ENCODE results near the gene CDCA8. TPM values are rescaled to one million over a fixed set of nuclear protein-coding genes. Genes with fewer than 3 reads are reported as not detected.

Gene CDCA8
- total RNA-seq, 1 experiment from 2014 or later = 48.5 TPM

DNA sequence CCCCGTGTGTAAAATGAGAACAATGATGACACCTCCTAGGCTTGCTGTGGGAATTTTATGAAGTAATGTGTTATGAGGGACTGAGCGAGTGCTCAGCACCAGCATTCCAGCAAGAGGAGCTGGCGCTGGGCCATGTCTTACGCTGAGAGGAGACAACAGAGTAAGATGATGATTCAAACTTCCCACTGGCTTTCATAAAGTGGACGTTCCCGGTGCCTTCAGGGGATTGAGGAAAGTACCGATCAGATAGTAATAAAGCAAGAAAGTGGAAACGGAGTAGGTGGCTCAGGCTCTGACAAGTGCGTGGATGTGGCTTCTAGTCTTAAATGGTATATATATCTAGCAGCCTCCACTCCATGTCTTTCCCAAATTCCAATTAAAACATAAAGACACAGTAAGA lies 48.8 kb downstream of the CDCA8 start:
- H3K4ac ChIP-seq (ENCODE audit: low read depth, low read length) = no peak overlapping the region
- Mint-ChIP-seq H3K27ac (no peak overlapping the region), H3K36me3 (ENCODE audit: insufficient read depth in 1 of 3, low read depth in 3 of 3) (no peaks in the 10 kb centered on the region), H3K4me1 (peaks cover 0 to 4% of the 10 kb centered on the region in 2 experiments; a peak in 2 of 4 replicates), H3K9me3 (no peaks in the 10 kb centered on the region), H3K4me3 (no peak overlapping the region), H3K27me3 (ENCODE audit: low read depth) (peaks cover 58% of the 10 kb centered on the region)
- no peak overlapping the region for H4K5ac ChIP-seq (ENCODE audit: insufficient read length, low read depth, low read length)
- H3K79me1 ChIP-seq (ENCODE audit: insufficient read depth, low read depth, low read length, poor library complexity, severe bottlenecking) = no peaks in the 10 kb centered on the region
- H3K4me2 ChIP-seq (ENCODE audit: insufficient read depth, insufficient read length, low read length) = no peak overlapping the region
- H4K20me1 ChIP-seq (ENCODE audit: control insufficient read depth, insufficient read depth, insufficient read length) = no peaks in the 10 kb centered on the region
- no peak overlapping the region for H3K18ac ChIP-seq (ENCODE audit: insufficient read length, low read depth, low read length)
- no peak overlapping the region for H2BK12ac ChIP-seq (ENCODE audit: insufficient read length, low read depth, low read length)
- no peak overlapping the region for H3K56ac ChIP-seq (ENCODE audit: insufficient read length, low read depth, low read length)
- no peak overlapping the region for H2AK5ac ChIP-seq (ENCODE audit: insufficient read length, low read length)
- H2AFZ ChIP-seq (ENCODE audit: low read length) = no peak overlapping the region
- no peaks in the 10 kb centered on the region for H3K23me2 ChIP-seq (ENCODE audit: insufficient read length, low read depth, low read length, poor library complexity, severe bottlenecking)
- WGBS (ENCODE audit: extremely low coverage, insufficient read length, low lambda C conversion rate) = no CpG with 5 or more reads among the region's 9 CpGs
- DNase-seq = no peak
- H4K91ac ChIP-seq (ENCODE audit: insufficient read length, low read depth, low read length) = no peak overlapping the region
- H3K9ac ChIP-seq (ENCODE audit: extremely low read depth, insufficient read length, low read length) = no peak overlapping the region
- no peaks in the 10 kb centered on the region for H3K4me1 ChIP-seq (ENCODE audit: insufficient read depth, low read length)
- H2BK15ac ChIP-seq (ENCODE audit: low read depth, low read length) = no peak overlapping the region
- no peak overlapping the region for H2BK20ac ChIP-seq (ENCODE audit: low read depth, low read length, poor library complexity, severe bottlenecking)
- no peak overlapping the region for H3K14ac ChIP-seq (ENCODE audit: insufficient read depth, low read length)
- no peak overlapping the region for H3K23ac ChIP-seq (ENCODE audit: insufficient read length, low read depth, low read length)
- no peak overlapping the region for H2BK120ac ChIP-seq (ENCODE audit: low read depth, low read length, poor library complexity, severe bottlenecking)
- no peak overlapping the region for H3T11ph ChIP-seq (ENCODE audit: low read length)
- no peaks in the 10 kb centered on the region for H3K9me3 ChIP-seq (ENCODE audit: control insufficient read depth, low read depth, low read length)
- no peaks in the 10 kb centered on the region for H3K79me2 ChIP-seq (ENCODE audit: insufficient read depth, low read length)
- no peaks in the 10 kb centered on the region for H3K27me3 ChIP-seq (ENCODE audit: insufficient read depth, low read length)
- H2BK5ac ChIP-seq (ENCODE audit: insufficient read length, low read length) = no peak overlapping the region
- no peak overlapping the region for H4K8ac ChIP-seq (replicated peaks; ENCODE audit: insufficient read length, low read depth, low read length)
- H3K27ac ChIP-seq (ENCODE audit: insufficient read length, low read depth, low read length) = no peak overlapping the region
- TF ChIP-seq, protein P1, sequence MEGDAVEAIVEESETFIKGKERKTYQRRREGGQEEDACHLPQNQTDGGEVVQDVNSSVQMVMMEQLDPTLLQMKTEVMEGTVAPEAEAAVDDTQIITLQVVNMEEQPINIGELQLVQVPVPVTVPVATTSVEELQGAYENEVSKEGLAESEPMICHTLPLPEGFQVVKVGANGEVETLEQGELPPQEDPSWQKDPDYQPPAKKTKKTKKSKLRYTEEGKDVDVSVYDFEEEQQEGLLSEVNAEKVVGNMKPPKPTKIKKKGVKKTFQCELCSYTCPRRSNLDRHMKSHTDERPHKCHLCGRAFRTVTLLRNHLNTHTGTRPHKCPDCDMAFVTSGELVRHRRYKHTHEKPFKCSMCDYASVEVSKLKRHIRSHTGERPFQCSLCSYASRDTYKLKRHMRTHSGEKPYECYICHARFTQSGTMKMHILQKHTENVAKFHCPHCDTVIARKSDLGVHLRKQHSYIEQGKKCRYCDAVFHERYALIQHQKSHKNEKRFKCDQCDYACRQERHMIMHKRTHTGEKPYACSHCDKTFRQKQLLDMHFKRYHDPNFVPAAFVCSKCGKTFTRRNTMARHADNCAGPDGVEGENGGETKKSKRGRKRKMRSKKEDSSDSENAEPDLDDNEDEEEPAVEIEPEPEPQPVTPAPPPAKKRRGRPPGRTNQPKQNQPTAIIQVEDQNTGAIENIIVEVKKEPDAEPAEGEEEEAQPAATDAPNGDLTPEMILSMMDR (conservative IDR thresholded peaks at IDR 0.05) = no peak
